ENCODE measurements around the gene C2CD5. TPM values are rescaled to one million over a fixed set of nuclear protein-coding genes. Genes with fewer than 3 reads are reported as not detected.

C2CD5 gene
- total RNA-seq, 4 donors from 2014 or later, result 52.7 to 77.4 (median 55.8) TPM

DNA sequence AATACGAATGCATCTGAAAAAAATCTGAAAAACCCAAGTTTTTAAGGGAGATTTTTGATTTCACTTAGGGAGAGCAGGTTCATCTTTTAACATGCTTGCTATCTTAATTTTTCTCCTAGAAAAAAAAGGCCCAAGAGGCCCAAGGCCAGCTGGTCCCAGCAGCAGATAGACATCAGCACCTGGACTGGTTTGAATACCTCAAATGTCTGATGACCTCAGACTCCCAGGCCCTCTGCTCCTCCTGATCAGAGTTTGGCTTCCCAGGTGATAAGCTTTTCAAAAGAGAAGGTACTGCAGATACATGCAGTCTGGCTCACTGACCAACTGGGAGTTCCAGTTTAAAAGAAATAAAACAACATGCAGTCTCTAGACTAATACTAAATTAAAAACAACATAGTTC, 82.6 kb downstream of the C2CD5 start:
- H3K27ac ChIP-seq, result no peak overlapping the region
- TF ChIP-seq, protein P1, sequence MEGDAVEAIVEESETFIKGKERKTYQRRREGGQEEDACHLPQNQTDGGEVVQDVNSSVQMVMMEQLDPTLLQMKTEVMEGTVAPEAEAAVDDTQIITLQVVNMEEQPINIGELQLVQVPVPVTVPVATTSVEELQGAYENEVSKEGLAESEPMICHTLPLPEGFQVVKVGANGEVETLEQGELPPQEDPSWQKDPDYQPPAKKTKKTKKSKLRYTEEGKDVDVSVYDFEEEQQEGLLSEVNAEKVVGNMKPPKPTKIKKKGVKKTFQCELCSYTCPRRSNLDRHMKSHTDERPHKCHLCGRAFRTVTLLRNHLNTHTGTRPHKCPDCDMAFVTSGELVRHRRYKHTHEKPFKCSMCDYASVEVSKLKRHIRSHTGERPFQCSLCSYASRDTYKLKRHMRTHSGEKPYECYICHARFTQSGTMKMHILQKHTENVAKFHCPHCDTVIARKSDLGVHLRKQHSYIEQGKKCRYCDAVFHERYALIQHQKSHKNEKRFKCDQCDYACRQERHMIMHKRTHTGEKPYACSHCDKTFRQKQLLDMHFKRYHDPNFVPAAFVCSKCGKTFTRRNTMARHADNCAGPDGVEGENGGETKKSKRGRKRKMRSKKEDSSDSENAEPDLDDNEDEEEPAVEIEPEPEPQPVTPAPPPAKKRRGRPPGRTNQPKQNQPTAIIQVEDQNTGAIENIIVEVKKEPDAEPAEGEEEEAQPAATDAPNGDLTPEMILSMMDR (IDR thresholded peaks at IDR 0.05), result no peak
- TF ChIP-seq POLR2A (IDR thresholded peaks at IDR 0.05), result no peak
- WGBS, 2 donors, result 93 to 100% methylated on average over 1 of the region's 1 CpG
- DNase-seq, result no peak
- H3K4me3 ChIP-seq (replicated peaks in 1 of 3), result no peak overlapping the region
- H3K4me1 ChIP-seq, result no peaks in the 10 kb centered on the region
- intact Hi-C loops (cut with DNase I), result no loop called here
- no peaks in the 10 kb centered on the region for H3K27me3 ChIP-seq
- no peaks in the 10 kb centered on the region for H3K9me3 ChIP-seq
- no peaks in the 10 kb centered on the region for H3K36me3 ChIP-seq

GRCh38 chr12:22459838-22460490, 84.4 kb downstream of the C2CD5 start:
- TF ChIP-seq, protein P1 (IDR thresholded peaks at IDR 0.05), result peak; percentile 14 to 63 (median 40)
- no peak for TF ChIP-seq POLR2A (IDR thresholded peaks at IDR 0.05)
- DNase-seq, result no peak
- Histone ChIP-seq H3K27me3 (no peaks in the 10 kb centered on the region), H3K4me1 (no peaks in the 10 kb centered on the region), H3K36me3 (no peaks in the 10 kb centered on the region), H3K4me3 (replicated peaks in 1 of 3) (no peak overlapping the region), H3K27ac (no peak overlapping the region), H3K9me3 (no peaks in the 10 kb centered on the region)
- 28 to 35% methylated on average over 3 of the region's 3 CpGs for WGBS, 2 donors
- intact Hi-C loops (cut with DNase I), result no loop called here

DNA sequence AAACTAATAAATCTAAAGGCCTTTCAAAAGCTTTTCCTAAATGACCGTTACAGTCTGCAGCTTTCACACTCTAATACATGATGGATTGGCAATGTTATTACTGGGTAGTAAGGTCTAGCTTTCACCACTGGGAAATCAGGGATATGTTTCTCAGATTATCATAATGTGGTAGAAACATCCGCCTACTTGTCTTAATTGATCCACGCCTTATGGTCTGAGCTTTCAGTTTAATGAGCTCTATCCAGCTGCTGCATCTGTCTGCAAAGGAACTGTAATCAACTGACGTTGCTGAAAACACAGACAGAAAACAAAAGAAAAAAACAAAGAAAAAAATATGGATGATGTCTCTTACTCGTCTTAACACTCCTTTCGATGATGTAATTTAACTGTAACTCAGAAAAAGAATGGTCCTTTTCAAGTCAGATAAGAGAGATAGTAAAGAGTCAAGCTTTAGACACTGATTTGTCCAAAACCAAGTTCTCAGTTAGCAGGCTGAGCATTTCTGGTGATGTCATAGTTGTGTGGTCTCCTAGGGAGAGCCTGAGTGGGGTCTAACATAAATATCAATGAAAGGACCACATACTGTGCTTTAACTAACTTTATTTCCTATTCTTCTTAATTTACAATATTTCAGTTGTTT, 85.9 kb downstream of the C2CD5 start:
- no peak overlapping the region for H3K27ac ChIP-seq
- H3K36me3 ChIP-seq, result no peaks in the 10 kb centered on the region
- WGBS, 2 donors, result 95 to 96% methylated on average over 6 of the region's 6 CpGs
- TF ChIP-seq, protein P1 (IDR thresholded peaks at IDR 0.05), result no peak
- TF ChIP-seq POLR2A (IDR thresholded peaks at IDR 0.05), result no peak
- intact Hi-C loops (cut with DNase I), result no loop called here
- H3K9me3 ChIP-seq, result no peaks in the 10 kb centered on the region
- H3K4me1 ChIP-seq, result no peaks in the 10 kb centered on the region
- H3K4me3 ChIP-seq (replicated peaks in 1 of 3), result no peak overlapping the region
- no peak for DNase-seq
- H3K27me3 ChIP-seq, result no peaks in the 10 kb centered on the region

GRCh38 chr12:22457085-22457484, 87.3 kb downstream of the C2CD5 start:
- H3K36me3 ChIP-seq, result no peaks in the 10 kb centered on the region
- TF ChIP-seq, protein P1 (IDR thresholded peaks at IDR 0.05), result no peak
- no peaks in the 10 kb centered on the region for H3K27me3 ChIP-seq
- no peak overlapping the region for H3K4me3 ChIP-seq (replicated peaks in 1 of 3)
- H3K27ac ChIP-seq, result no peak overlapping the region
- no peak for DNase-seq
- WGBS, 2 donors, result 86 to 92% methylated on average over 4 of the region's 4 CpGs
- H3K9me3 ChIP-seq, result no peaks in the 10 kb centered on the region
- H3K4me1 ChIP-seq, result no peaks in the 10 kb centered on the region
- intact Hi-C loops (cut with DNase I), result no loop called here

GRCh38 chr12:22453511-22453910, 90.8 kb downstream of the C2CD5 start:
- no peaks in the 10 kb centered on the region for H3K9me3 ChIP-seq
- DNase-seq, result no peak
- H3K36me3 ChIP-seq, result no peaks in the 10 kb centered on the region
- H3K27me3 ChIP-seq, result no peaks in the 10 kb centered on the region
- no peak overlapping the region for H3K4me3 ChIP-seq (replicated peaks in 1 of 3)
- TF ChIP-seq, protein P1 (IDR thresholded peaks at IDR 0.05), result no peak
- TF ChIP-seq POLR2A (IDR thresholded peaks at IDR 0.05), result no peak
- H3K4me1 ChIP-seq, result no peaks in the 10 kb centered on the region
- H3K27ac ChIP-seq, result no peak overlapping the region
- intact Hi-C loops (cut with DNase I), result no loop called here
- WGBS, 2 donors, result 96 to 97% methylated on average over 3 of the region's 3 CpGs
